ENCODE measurements around the gene RDH13. TPM values are rescaled to one million over a fixed set of nuclear protein-coding genes. Genes with fewer than 3 reads are reported as not detected.

The RDH13 gene
- total RNA-seq, 2 donors from 2014 or later: 39.5 to 93.0 TPM

GRCh38 chr19:55085923-55086715 lies 23.2 kb upstream of the RDH13 start:
- peaks cover 7% of the 10 kb centered on the region for H3K4me1 ChIP-seq
- no peak overlapping the region for H3K27ac ChIP-seq
- no peaks in the 10 kb centered on the region for H3K9me3 ChIP-seq
- no peak for TF ChIP-seq CTCF (IDR thresholded peaks at IDR 0.05)
- DNase-seq: no peak
- H3K4me3 ChIP-seq: peak overlapping the region; percentile 44
- no peak overlapping the region for H3K9ac ChIP-seq (ENCODE audit: low read depth in 2 of 2, low read length in 2 of 2)
- intact Hi-C loops (cut with DNase I): no loop called here
- H3K27me3 ChIP-seq: peaks cover 17% of the 10 kb centered on the region
- H3K36me3 ChIP-seq: peaks cover under 1% of the 10 kb centered on the region

- H3K4me1 ChIP-seq: peaks cover 7% of the 10 kb centered on the region
Observed at GRCh38 chr19:55084416-55084815, 21.5 kb upstream of the RDH13 start.

GRCh38 chr19:55083004-55083850 lies 20.3 kb upstream of the RDH13 start:
- DNase-seq: no peak
- Histone ChIP-seq H3K4me3 (no peak overlapping the region), H3K9ac (ENCODE audit: low read depth in 2 of 2, low read length in 2 of 2) (no peak overlapping the region), H3K27ac (no peak overlapping the region), H3K4me1 (peaks cover 7% of the 10 kb centered on the region), H3K9me3 (no peaks in the 10 kb centered on the region), H3K27me3 (peaks cover 17% of the 10 kb centered on the region), H3K36me3 (no peaks in the 10 kb centered on the region)
- intact Hi-C loops (cut with DNase I): no loop called here
- no peak for TF ChIP-seq CTCF (IDR thresholded peaks at IDR 0.05)

More at GRCh38 chr19:55084416-55084815, 21.5 kb upstream of the RDH13 start:
- Histone ChIP-seq H3K36me3 (no peaks in the 10 kb centered on the region), H3K4me3 (no peak overlapping the region), H3K27ac (no peak overlapping the region), H3K27me3 (peaks cover 17% of the 10 kb centered on the region), H3K9ac (ENCODE audit: low read depth in 2 of 2, low read length in 2 of 2) (no peak overlapping the region), H3K9me3 (no peaks in the 10 kb centered on the region)
- intact Hi-C loops (cut with DNase I): no loop called here
- DNase-seq: no peak
- no peak for TF ChIP-seq CTCF (IDR thresholded peaks at IDR 0.05)

- H3K9me3 ChIP-seq: no peaks in the 10 kb centered on the region
- H3K27me3 ChIP-seq: peaks cover 17% of the 10 kb centered on the region
- TF ChIP-seq CTCF (IDR thresholded peaks at IDR 0.05): no peak
- H3K36me3 ChIP-seq: no peaks in the 10 kb centered on the region
- no peak for DNase-seq
- H3K4me1 ChIP-seq: peaks cover under 1% of the 10 kb centered on the region
- no peak overlapping the region for H3K9ac ChIP-seq (ENCODE audit: low read depth in 2 of 2, low read length in 2 of 2)
- H3K4me3 ChIP-seq: no peak overlapping the region
- intact Hi-C loops (cut with DNase I): no loop called here
- H3K27ac ChIP-seq: no peak overlapping the region
Observed at GRCh38 chr19:55082020-55082851, 19.3 kb upstream of the RDH13 start.

- H3K27ac ChIP-seq: no peak overlapping the region
- intact Hi-C loops (cut with DNase I): no loop called here
- H3K4me1 ChIP-seq: no peaks in the 10 kb centered on the region
- no peak for DNase-seq
- no peak overlapping the region for H3K4me3 ChIP-seq
- no peaks in the 10 kb centered on the region for H3K36me3 ChIP-seq
- H3K27me3 ChIP-seq: peaks cover 17% of the 10 kb centered on the region
- H3K9me3 ChIP-seq: no peaks in the 10 kb centered on the region
- TF ChIP-seq CTCF (IDR thresholded peaks at IDR 0.05): no peak
- no peak overlapping the region for H3K9ac ChIP-seq (ENCODE audit: low read depth in 2 of 2, low read length in 2 of 2)
Observed at GRCh38 chr19:55081770-55082019, 18.7 kb upstream of the RDH13 start.
